H54 (cell line): ENCODE results near the gene TGFBRAP1.

Experiments
- DNase-seq: peaks from one replicate; pipeline ENCODE4 v3.0.0; 2011; ENCODE audit warnings: low spot score, mixed read lengths; ENCODE audit not compliant: insufficient read length
- FAIRE-seq: peaks from 3 replicates; lab custom pipeline; 2011; peaks lifted over from hg19 to GRCh38; lab: Jason Lieb, UNC
- POLR2A ChIP-seq: IDR thresholded peaks from 2 replicates; pipeline ENCODE4 v1.6.1; 2011; ENCODE audit warnings: low read depth, mild to moderate bottlenecking, low read length

Gene TGFBRAP1

DNA sequence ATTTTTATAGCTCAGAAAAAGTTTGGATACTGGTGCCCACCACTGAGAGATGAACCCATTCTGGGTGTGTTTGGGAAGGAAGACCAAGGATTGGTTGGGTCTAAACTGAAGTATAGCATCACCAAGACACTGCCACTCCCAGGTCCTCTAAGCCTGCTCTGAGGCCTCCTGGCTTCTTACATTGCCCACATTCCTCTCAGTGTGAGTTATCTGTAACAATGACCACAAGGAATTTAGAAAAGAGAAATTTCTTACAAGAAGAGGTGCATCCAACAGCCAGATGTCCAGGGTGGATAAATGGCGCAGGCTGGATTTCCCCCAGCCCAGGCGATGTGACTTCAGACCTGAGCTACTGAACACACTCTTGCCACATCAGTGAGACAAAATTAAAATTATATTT, 89.6 kb downstream of the TGFBRAP1 start:
- TF ChIP-seq POLR2A = no peak
- peak; percentile 82 for DNase-seq
- peak; percentile 15 for FAIRE-seq

DNA sequence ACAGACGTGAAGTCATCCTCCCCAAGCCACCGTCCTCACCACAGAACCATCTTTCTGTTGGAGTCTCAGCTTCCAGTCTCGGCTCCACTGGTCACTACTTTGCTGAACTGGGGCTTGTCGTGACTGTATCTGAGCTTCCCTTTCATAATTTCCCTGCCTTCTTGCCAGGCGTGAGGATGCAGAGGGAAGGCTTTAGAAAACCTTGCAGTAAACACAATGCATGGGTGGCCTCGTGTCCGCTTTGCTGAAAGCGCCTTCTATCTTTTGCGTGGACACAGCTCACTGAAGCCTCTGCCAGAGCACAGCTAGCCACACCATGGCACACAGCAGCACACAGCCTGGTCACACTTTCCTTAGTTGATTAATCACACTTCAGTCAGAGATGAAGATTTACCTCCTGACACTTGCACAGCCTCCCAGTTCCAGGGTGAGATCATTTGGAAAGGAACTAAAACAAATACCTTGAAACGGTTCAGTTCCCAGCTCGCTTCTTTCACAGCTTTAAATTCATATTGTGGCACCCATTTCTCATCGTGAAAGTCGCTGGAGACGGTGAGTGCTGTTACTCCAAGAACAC, 90.8 kb downstream of the TGFBRAP1 start:
- no peak for DNase-seq
- FAIRE-seq = no peak
- no peak for TF ChIP-seq POLR2A

DNA sequence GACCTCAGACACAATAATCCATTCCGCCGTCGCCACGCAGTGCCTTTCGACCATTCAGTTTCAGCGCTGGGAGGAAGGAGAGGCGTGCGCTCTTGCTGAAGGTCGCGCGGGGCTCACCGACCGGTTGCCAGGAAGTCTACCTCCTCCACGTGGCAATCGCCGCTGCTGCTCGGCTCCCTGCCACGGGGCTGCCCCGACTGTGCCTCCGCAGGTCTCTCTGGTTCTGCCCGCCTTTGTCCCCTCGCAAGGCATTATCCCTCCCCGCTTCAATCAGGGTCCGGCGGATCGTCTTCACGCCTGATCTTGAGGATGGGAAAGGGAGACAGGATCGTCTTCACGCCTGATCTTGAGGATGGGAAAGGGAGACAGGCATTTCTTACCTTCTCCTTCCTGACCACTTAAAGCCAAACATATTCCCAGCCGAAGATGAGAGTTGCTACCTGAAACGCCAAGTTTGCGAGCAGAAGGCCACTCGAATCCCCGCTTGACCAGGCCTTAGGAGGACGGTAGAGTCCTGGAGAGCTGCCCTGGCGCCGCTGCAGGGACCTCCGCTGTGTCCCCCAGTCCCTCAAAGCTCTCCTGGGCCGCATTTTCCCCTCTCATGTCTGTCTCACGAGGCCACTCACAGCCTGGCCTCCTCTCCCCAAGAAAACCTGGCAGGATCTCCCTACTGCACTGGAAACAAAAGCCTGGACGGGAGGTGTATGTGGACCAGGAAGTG, 92.3 kb downstream of the TGFBRAP1 start:
- FAIRE-seq (no peak), DNase-seq (no peak)
- TF ChIP-seq POLR2A = no peak

DNA sequence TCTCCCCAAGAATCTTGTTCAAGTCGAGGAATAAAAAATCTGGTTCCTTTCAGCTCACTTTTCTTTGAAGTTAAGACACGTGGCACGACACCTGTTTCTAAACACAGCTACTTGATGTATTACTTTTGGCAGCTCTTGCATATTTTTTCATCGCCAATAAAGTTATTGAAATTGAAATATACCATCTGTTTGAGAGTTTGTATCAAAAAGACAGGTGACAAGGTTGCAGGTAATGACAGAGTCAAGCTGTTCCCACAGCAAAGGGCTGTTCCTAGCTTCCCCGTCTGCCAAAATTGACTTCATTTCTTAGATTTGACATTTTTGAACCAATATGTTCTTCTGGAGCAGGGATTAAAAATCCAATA, 93.5 kb downstream of the TGFBRAP1 start:
- FAIRE-seq (no peak), DNase-seq (no peak)
- TF ChIP-seq POLR2A = no peak

DNA sequence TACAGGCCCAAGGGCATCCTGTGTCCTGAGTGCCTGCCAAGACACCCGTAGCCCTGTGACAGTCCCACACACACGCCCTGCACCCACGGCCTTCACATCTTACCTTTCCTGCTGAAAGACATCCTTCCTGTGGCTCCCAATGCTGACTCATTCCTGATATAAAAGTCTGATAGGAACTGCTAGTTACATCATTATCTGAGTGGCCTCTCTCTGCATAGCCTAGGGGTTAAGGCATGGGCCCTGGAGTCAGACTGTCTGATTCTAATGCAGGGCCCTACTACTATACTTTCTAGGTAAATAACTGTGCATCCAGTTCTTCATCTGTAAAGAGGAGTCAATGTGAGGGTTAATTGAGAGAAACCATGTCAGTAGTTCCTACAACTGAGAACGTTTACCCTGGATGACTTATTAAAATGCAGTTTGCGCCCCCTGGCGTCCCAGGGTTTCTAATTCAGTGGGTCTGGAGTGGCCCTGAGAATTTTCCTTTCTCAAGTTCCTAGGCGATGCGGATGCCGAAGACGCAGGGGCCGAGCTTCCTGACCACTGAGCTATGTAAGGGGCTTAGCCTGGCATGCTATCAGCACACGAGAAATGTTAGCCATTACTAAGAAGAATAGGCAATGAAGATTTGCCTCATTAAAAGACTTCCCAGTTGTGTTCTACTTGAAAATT, 94.0 kb downstream of the TGFBRAP1 start:
- no peak for TF ChIP-seq POLR2A
- DNase-seq (peak; percentile 31), FAIRE-seq (no peak)

DNA sequence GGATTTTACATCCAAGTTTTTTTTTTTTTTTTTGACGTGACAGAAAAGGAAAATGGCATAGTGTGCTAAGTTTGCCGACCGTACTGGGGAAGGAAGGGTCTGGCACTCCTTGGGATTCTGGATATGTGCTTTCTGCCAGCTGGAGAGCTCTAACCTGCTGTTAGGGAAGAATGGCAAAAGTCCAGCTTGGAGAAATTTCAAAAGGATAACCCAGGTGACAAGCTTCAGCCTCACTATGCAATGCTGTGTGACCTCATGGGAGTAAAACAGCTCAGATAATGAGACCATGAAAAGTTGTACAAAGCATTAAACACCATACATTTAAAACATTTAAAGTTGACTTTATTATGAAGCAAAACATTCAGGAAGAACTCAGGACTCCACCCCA, 98.3 kb downstream of the TGFBRAP1 start:
- FAIRE-seq = no peak
- DNase-seq = no peak
- TF ChIP-seq POLR2A = no peak

DNA sequence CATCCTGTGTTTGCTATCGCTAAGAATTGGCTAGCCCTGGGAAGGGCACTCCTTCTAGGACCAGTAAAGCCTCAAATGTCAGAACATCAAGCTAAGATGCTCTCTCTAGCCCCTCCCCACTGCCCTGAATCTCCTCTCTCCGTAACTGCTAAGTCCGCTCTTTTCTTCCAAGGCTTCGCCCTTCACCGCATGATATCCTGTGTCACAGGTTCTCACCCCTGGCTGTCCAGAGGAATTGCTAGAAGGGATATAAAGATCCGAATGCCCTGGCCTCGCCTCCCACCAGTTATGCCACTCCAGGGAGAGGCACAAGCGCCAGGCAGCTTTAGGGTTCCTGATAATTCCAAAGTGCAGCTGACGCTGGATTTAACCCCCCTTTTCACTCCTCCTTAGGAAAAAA, 105.1 kb downstream of the TGFBRAP1 start:
- FAIRE-seq = no peak
- no peak for TF ChIP-seq POLR2A
- DNase-seq = no peak

DNA sequence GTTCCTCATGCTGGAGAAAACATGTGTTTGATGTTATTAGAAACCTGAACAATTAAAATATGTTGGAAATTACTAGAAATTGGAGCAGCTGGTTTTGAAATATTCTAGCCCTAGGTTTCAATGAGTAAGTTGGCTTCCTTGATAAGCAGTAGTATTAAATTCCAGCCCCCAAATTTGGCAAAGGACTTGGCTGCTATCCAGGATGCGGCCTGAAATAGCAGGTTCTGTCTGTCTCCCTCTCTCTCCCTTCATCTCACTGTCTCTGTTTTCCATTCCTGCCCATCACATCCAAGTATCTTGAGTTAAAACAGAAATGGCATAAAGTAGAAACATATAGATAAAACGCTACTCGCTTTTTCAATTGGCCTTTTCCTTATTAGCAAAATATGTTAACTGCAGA, 108.9 kb downstream of the TGFBRAP1 start:
- FAIRE-seq (no peak), DNase-seq (no peak)
- no peak for TF ChIP-seq POLR2A

DNA sequence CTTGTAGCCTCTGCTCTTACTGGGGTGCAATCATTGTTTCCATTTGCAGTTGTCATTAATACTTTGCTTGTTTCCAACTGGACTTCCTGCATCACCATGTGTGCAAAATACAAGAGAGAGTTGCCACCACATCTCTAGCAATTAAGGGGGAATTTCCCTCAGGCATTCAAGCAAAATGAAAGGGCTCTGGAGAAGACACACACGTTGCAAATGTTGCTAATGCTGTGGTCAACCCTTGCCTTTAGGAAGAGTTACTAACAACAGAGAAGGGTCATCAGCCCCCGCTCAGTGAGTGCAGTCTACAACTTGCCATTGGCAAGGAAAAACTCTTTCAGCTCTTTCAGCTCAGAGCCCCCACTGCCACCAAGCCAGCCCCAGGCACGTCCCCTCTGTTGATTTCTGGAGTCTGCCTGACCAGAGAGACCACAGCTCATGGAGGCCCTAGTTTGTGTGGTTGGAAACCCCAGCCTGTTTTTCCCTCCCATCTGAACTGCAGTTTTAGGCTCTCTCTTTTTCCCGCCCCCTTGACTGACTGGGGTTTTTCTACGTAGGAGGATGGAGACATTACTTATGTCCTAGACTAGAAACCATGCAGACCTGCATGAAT, 113.8 kb downstream of the TGFBRAP1 start:
- FAIRE-seq = no peak
- no peak for TF ChIP-seq POLR2A
- DNase-seq = no peak
